ENCODE results near the gene CNPY4.
"Not testable (repeated sequence)": the region's sequence is repeated elsewhere in the genome, so short reads cannot be mapped to it uniquely, and the experiment has no call there.

The CNPY4 gene

DNA sequence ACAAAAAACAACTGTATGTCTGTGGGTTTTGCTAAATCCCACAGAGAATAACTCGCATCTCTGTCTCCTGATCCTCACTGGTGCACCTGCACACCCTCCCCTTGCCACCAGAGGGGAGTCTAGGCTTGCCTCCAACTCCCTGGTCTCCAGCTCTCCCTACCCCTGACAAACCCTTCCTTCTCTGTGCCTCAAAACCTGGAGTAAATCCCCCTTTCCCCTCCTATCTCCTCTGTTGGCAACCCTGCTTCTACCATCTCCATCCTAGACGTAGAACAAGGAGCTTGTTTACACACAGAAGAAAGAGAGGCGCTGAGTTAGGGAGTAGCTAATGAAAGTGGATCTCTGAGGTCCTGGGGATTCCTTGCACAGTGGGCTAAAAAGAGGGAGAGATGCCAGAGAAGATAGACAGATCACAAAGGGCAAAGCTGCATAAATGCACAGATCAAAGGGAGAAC is 13.3 kb downstream of the CNPY4 start:
- H3K4me3 ChIP-seq (ENCODE audit: low read length): no peak overlapping the region
- DNase-seq (ENCODE audit: low read depth, low spot score): peak; percentile 64

DNA sequence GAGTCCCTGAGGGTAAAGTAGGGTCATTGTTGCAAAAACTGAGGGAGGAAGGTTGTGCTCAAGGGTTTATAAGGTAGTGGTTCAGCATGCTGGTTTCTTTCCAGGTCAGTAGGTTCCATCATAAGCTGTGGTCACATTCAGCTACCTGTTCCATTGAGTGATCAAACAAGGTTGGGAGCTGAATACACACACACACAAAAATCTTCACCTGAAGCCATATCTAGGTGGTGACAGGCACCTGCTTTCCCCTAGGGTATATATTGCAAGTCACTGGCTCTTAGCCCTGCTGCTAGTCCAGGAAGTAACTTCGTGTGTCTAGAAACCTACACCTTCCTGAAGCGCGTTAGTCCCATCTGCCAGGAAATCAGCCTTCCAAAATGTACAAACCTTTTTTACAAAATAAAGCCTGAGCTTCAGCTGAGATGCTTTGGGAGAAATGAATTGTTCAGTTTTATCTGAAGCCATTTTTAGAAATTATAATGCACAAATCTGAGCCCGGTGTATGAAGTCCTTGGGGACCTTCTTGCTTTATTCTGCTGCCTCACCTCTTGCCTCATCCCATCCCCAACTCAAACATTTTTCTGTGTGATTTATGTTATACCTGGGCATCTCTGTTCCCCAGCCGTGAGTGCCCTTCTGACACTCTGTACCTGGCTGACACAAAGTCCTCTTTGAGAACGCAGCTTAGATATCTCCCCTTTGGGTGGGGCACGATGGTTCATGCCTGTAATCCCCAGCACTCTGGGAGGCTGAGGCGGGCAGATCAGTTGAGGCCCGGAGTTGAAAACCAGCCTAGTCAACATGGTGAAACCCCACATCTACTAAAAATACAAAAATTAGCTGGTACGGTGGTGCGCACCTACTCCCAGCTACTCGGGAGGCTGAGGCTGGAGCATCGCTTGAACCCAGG is 18.7 kb downstream of the CNPY4 start:
- no peak for DNase-seq (ENCODE audit: low read depth, low spot score)
- no peak overlapping the region for H3K4me3 ChIP-seq (ENCODE audit: low read length)

GRCh38 chr7:100141555-100141949 is 22.1 kb downstream of the CNPY4 start:
- DNase-seq (ENCODE audit: low read depth, low spot score): no peak

GRCh38 chr7:100142461-100142860 is 23.0 kb downstream of the CNPY4 start:
- DNase-seq (ENCODE audit: low read depth, low spot score): no peak
- no peak overlapping the region for H3K4me3 ChIP-seq (ENCODE audit: low read length)

More at GRCh38 chr7:100141555-100141949, 22.1 kb downstream of the CNPY4 start:
- H3K4me3 ChIP-seq (ENCODE audit: low read length): no peak overlapping the region

GRCh38 chr7:100146350-100146749 is 26.9 kb downstream of the CNPY4 start:
- DNase-seq (ENCODE audit: low read depth, low spot score): not testable (repeated sequence)

DNA sequence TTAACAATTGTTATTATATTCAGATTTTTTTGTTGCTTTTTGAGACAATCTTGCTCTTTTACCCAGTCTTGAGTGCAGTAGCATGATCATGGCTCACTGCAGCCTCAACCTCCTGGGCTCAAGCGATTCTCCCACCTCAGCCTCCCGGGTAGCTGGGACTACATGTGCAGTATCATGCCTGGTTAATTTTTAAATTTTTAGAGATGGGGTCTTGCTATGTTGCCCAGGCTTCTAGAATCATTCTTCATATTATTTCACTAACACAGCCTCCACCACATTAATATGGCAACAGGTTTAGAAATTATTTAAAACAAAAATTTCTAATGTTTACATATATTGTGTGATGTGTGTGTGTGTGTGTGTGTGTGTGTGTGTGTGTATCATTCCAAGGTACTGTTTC is 27.8 kb downstream of the CNPY4 start:
- DNase-seq (ENCODE audit: low read depth, low spot score): no peak
- H3K4me3 ChIP-seq (ENCODE audit: low read length): no peak overlapping the region

More at GRCh38 chr7:100146350-100146749, 26.9 kb downstream of the CNPY4 start:
- H3K4me3 ChIP-seq (ENCODE audit: low read length): not testable (repeated sequence)

- peak overlapping the region; percentile 58 for H3K4me3 ChIP-seq (ENCODE audit: low read length)
- DNase-seq (ENCODE audit: low read depth, low spot score): no peak
Observed at GRCh38 chr7:100148225-100148558, 28.8 kb downstream of the CNPY4 start.

- peak; percentile 99 for DNase-seq (ENCODE audit: low read depth, low spot score)
- H3K4me3 ChIP-seq (ENCODE audit: low read length): peak within 1 kb of the TSS; percentile 86
Observed at GRCh38 chr7:100148559-100149328, 29.3 kb downstream of the CNPY4 start, which contains the start of gene LAMTOR4. Gene LAMTOR4, plus strand, starts transcription at chr7:100148918. Its CDS starts 55 bp downstream, at chr7:100148973.

DNA sequence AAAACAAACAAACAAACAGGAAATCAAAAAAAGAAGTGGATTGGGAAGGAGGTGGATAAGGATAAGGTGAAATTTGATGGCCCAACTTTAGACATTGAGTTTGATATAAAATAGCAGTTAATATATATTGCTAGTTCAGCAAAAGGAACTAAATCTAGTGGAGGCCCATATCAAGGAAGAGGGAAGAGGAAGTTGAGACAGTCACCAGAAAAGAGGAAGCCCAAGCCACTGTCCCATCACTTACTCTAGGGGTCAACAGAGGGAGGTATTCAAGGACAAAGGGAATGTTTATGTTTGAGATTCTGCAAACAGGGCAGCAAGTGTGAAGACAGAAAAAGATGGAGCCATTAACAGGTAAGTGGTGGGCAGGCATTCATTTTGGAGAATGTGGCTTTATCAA is 33.0 kb downstream of the CNPY4 start:
- H3K4me3 ChIP-seq (ENCODE audit: low read length): no peak overlapping the region
- DNase-seq (ENCODE audit: low read depth, low spot score): no peak

DNA sequence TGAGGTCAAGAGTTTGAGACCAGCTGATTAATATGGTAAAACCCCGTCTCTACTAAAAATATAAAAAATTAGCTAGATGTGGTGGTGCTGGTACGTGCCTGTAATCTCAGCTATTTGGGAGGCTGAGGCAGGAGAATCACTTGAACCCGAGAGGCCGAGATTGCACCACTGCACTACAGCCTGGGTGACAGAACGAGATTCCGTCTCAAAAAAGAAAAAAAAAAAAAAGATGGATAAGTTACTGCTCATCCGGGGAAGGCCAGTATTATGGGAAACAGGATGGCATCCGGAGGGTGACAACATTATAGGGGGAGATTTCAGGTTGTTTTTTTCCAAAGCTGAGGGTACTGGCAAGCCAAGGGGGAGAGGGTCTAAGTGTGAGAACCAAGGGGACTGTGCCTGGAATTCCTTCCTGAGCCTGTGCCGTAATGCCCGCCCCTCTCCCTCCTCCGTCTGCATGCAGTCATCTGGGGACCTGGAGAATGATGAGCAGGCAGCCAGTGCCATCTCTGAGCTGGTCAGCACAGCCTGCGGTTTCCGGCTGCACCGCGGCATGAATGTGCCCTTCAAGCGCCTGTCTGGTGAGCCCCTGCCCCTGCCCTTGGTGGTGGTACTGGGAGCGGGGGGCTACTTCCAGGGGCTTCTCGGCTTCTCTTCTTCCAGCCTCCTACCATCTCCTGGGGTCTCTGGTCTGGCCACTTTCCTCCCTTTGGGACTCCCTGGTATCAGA is 33.7 kb downstream of the CNPY4 start:
- DNase-seq (ENCODE audit: low read depth, low spot score): no peak
- H3K4me3 ChIP-seq (ENCODE audit: low read length): no peak overlapping the region

DNA sequence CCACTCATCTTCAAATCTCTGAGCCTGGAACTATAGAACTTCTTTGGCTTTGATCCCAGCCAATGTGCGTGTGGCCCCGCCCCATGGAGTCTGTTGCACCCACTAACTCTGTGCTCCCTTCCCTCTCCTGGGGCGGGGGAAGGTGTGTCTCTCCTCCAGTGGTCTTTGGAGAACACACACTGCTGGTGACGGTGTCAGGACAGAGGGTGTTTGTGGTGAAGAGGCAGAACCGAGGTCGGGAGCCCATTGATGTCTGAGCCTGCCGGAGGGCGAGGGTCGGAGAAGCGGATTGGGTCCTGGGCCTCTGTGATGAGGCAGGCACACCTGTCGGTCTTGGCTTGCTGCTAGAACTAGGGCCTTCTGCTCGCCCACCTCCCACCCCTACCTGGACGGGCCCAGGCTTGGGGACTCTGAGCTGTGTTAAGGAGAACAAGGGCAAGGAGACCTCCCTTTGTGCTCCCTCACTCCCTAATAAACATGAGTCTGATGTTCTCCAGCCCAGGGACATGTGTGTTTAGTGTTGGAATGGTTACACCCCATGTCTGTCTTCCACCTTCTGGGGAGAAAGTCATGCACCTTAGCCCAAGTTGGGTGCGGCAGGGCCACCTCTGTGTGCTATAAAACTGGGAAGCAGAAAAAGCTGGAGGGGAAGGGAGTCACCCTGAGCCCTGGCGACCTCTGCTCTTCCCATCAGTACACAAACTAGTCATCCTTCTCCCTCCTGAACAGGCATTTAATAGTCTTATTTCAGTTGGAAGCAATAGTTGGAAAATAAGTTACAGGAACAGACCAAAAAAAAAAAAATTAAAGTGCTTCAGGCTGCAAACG is 34.5 kb downstream of the CNPY4 start:
- no peak for DNase-seq (ENCODE audit: low read depth, low spot score)
- H3K4me3 ChIP-seq (ENCODE audit: low read length): no peak overlapping the region

GRCh38 chr7:100154651-100155491 is 35.4 kb downstream of the CNPY4 start:
- no peak for DNase-seq (ENCODE audit: low read depth, low spot score)
- H3K4me3 ChIP-seq (ENCODE audit: low read length): no peak overlapping the region

GRCh38 chr7:100155553-100156317 is 36.3 kb downstream of the CNPY4 start:
- no peak for DNase-seq (ENCODE audit: low read depth, low spot score)
- no peak overlapping the region for H3K4me3 ChIP-seq (ENCODE audit: low read length)

GRCh38 chr7:100156331-100157068 is 37.1 kb downstream of the CNPY4 start:
- peak overlapping the region; percentile 15; the same call in 1 of the 2 replicates for H3K4me3 ChIP-seq (ENCODE audit: low read length)
- peak; percentile 32 for DNase-seq (ENCODE audit: low read depth, low spot score)

- H3K4me3 ChIP-seq (ENCODE audit: low read length): peak overlapping the region; percentile 15; the same call in 1 of the 2 replicates
- DNase-seq (ENCODE audit: low read depth, low spot score): no peak
Observed at GRCh38 chr7:100157069-100157333, 37.6 kb downstream of the CNPY4 start.

- no peak for DNase-seq (ENCODE audit: low read depth, low spot score)
- H3K4me3 ChIP-seq (ENCODE audit: low read length): peak overlapping the region; percentile 62
Observed at GRCh38 chr7:100157334-100158228, 38.1 kb downstream of the CNPY4 start.

All from Jurkat, Clone E6-1 (cell line).